GM12878 (cell line): Measurements from ENCODE around the gene ABHD17A. TPM values are rescaled to one million over a fixed set of nuclear protein-coding genes. Genes with fewer than 3 reads are reported as not detected.

Experiments used
- ATAC-seq: fragments of 200-7000 bp; cut with Tn5 transposase; 3 replicates; pipeline ENCODE4 v1.9.1; 2020; ENCODE audit warnings: mild to moderate bottlenecking, moderate library complexity
- BruUV-seq: library from RNA; stranded (reverse); fragments of 400-500 nt; replicated peaks from 2 replicates; lab custom pipeline; 2021; lab: Mats Ljungman, UMichigan
- CTCF ChIA-PET: fragments of 300-600 bp; sonication (Branson Sonifier 250); formaldehyde crosslinking; extraction: SDS; loops from one replicate; lab custom pipeline; 2021; ENCODE audit warnings: inconsistent platforms; lab: Yijun Ruan, JAX
- POLR2A ChIA-PET: fragments of 350-600 bp; formaldehyde crosslinking; extraction: SDS; loops from one replicate; lab custom pipeline; 2021; ENCODE audit warnings: inconsistent platforms; lab: Charles Lee
- RAD21 ChIA-PET: fragments of 300-600 bp; sonication (Branson Sonifier 250); formaldehyde crosslinking; loops from one replicate; lab custom pipeline; 2023; ENCODE audit warnings: antibody characterized with exemption; ENCODE audit not compliant: unreplicated experiment; lab: Charles Lee
- SMC1A ChIA-PET: fragments of 300-600 bp; sonication (Branson Sonifier 250); formaldehyde crosslinking; loops from one replicate; lab custom pipeline; 2023; ENCODE audit not compliant: unreplicated experiment, uncharacterized antibody; lab: Charles Lee
- DNase-seq: peaks from one replicate; pipeline ENCODE4 v3.0.0-alpha.2; 2011; ENCODE audit warnings: low read depth, low spot score
- FAIRE-seq: peaks from 3 replicates; lab custom pipeline; 2011; peaks lifted over from hg19 to GRCh38; lab: Jason Lieb, UNC
- H2AFZ ChIP-seq: 2 replicates; pipeline ENCODE4 v1.6.0; 2011; ENCODE audit warnings: low read depth, low read length, control low read depth; ENCODE audit not compliant: control insufficient read depth
- H3K27ac ChIP-seq: 2 replicates; pipeline ENCODE4 v1.5.1; 2011; ENCODE audit warnings: control low read depth; ENCODE audit not compliant: control insufficient read depth, insufficient read depth
- H3K27me3 ChIP-seq, 2 experiments: replicated peaks in 1 of 2; 2 replicates each; pipeline versions ENCODE4 v1.6.0 to v1.6.1; 2011; ENCODE audit warnings: low read length in 1 of 2; ENCODE audit not compliant: control insufficient read depth in 2 of 2, insufficient read depth in 2 of 2
- H3K36me3 ChIP-seq, 2 experiments: 2 replicates each; pipeline ENCODE4 v1.5.1; 2011; ENCODE audit warnings: low read length in 1 of 2; ENCODE audit not compliant: control insufficient read depth in 2 of 2, insufficient read depth in 2 of 2
- H3K4me1 ChIP-seq: 2 replicates; pipeline ENCODE4 v1.6.1; 2011; ENCODE audit warnings: mild to moderate bottlenecking, low read length, moderate library complexity, mixed read lengths; ENCODE audit not compliant: control insufficient read depth, insufficient read depth
- H3K4me2 ChIP-seq: 2 replicates; pipeline ENCODE4 v1.6.0; 2011; ENCODE audit warnings: control low read depth; ENCODE audit not compliant: control insufficient read depth, insufficient read depth
- H3K4me3 ChIP-seq: fragments of 200-600 bp; sonication (generic); 2 replicates; pipeline ENCODE4 v1.5.1; 2016
- H3K79me2 ChIP-seq: 2 replicates; pipeline ENCODE4 v1.6.0; 2011; ENCODE audit warnings: low read length; ENCODE audit not compliant: control insufficient read depth, insufficient read depth
- H3K9ac ChIP-seq: 2 replicates; pipeline ENCODE4 v1.8.0; 2011; ENCODE audit warnings: low read length, control low read depth, mixed read lengths; ENCODE audit not compliant: control insufficient read depth, insufficient read depth
- H3K9me3 ChIP-seq: replicated peaks from 3 replicates; pipeline ENCODE4 v1.5.1; 2011; ENCODE audit warnings: mild to moderate bottlenecking, low read length; ENCODE audit not compliant: control insufficient read depth, insufficient read depth
- H4K20me1 ChIP-seq: 2 replicates; pipeline ENCODE4 v1.6.0; 2011; ENCODE audit not compliant: control insufficient read depth, insufficient read depth
- ATF3 ChIP-seq: IDR thresholded peaks from 2 replicates; pipeline ENCODE4 v1.6.1; 2011; ENCODE audit warnings: low read depth, mild to moderate bottlenecking, low read length, moderate library complexity, borderline replicate concordance; ENCODE audit errors: extremely low read depth
- BCL11A ChIP-seq: IDR thresholded peaks from 2 replicates; pipeline ENCODE4 v1.6.1; 2011; ENCODE audit warnings: low read depth, low read length
- BCLAF1 ChIP-seq: fragments of 450-650 bp; IDR thresholded peaks from 2 replicates; pipeline ENCODE4 v1.6.1; 2017; ENCODE audit warnings: antibody characterized with exemption, mild to moderate bottlenecking, moderate library complexity
- MTA2 ChIP-seq: fragments of 450-650 bp; IDR thresholded peaks from 2 replicates; pipeline ENCODE4 v1.6.1; 2016; ENCODE audit warnings: low read depth, mild to moderate bottlenecking, moderate library complexity
- NR2C2 ChIP-seq: IDR thresholded peaks from 2 replicates; pipeline ENCODE4 v1.6.1; 2011; ENCODE audit warnings: borderline replicate concordance, low read depth; ENCODE audit not compliant: control insufficient read depth, insufficient read length
- POU2F2 ChIP-seq: IDR thresholded peaks from 3 replicates; pipeline ENCODE4 v1.6.1; 2011; ENCODE audit warnings: low read depth, mild to moderate bottlenecking, low read length, borderline replicate concordance
- RELA ChIP-seq: fragments of 450-650 bp; IDR thresholded peaks from 2 replicates; pipeline ENCODE4 v1.8.0; 2014; ENCODE audit warnings: borderline replicate concordance; ENCODE audit not compliant: partially characterized antibody
- TBL1XR1 ChIP-seq: IDR thresholded peaks from 2 replicates; pipeline ENCODE4 v1.6.1; 2012; ENCODE audit warnings: low read depth, low read length, improper control_type of control experiment
- TCF3 ChIP-seq: IDR thresholded peaks from 2 replicates; pipeline ENCODE4 v1.6.1; 2012; ENCODE audit warnings: low read depth, mild to moderate bottlenecking, low read length, borderline replicate concordance; ENCODE audit not compliant: insufficient read depth
- WGBS: methylation state at CpG from one replicate; pipeline ENCODE4 v1.1.6; 2016; ENCODE audit warnings: low lambda C conversion rate; ENCODE audit not compliant: insufficient replicate concordance, insufficient coverage; ENCODE audit errors: missing lambda C conversion rate; 5-methylcytosine and 5-hydroxymethylcytosine counted together
- in situ Hi-C: fragments of 300-500 bp; cut with MboI; formaldehyde crosslinking; loops from 9 replicates; pipeline ENCODE4 v1.14.3; 2018; ENCODE audit warnings: mixed read lengths
- intact Hi-C: fragments of 100-400 bp; cut with micrococcal nuclease; formaldehyde crosslinking; loops from one replicate; pipeline ENCODE4 v1.14.2; 2022; ENCODE audit not compliant: unreplicated experiment
- polyA plus RNA-seq, 11 experiments: library from polyadenylated mRNA; depleted of rRNA in 4 of 11; unstranded in 6 of 11; stranded (reverse) in 5 of 11; fragments of >200 nt; fragmentation: Nextera tagmentation in 4 of 11; fragmentation: Illumina TruSeq in 1 of 11; extraction: Ambion mirVana in 4 of 11; extraction: Trizol in 1 of 11; gene quantifications; 1 replicate in 1 of 11; 2 replicates in 10 of 11; pipeline versions ENCODE4 v1.2.1 to v1.2.3, GENCODE V29; 2011 to 2016; ENCODE audit warnings: inconsistent platforms in 2 of 11, missing spikeins in 2 of 11, low read depth in 1 of 11
- total RNA-seq, 4 experiments: library from RNA; depleted of rRNA in 3 of 4; stranded (reverse); fragments of >200 nt in 3 of 4; fragmentation: Illumina TruSeq in 1 of 4; extraction: Trizol in 1 of 4; gene quantifications; 2 replicates each; pipeline versions ENCODE4 v1.2.1 to v1.2.3, GENCODE V29; 2013 to 2021

Gene ABHD17A
- total and polyA plus RNA-seq, 10 of the 15 experiments (the other 5 are each of a cell fraction or from before 2014, with no cell fraction given): 0.13 to 126 (median 28.8) TPM; not detected in 1

- BruUV-seq: no TSS peak
- H3K9ac ChIP-seq: peak overlapping the region; percentile 94
- in situ Hi-C loops (loop anchor here (25.0 kb wide), 1 partner anchor 1489 kb away; the partner anchor contains the start of gene NFIC), intact Hi-C loops (no loop called here)
- H4K20me1 ChIP-seq: no peaks in the 10 kb centered on the region
- H3K79me2 ChIP-seq: peaks cover 39% of the 10 kb centered on the region
- H3K4me3 ChIP-seq: peak overlapping the region; percentile 89
- RAD21 ChIA-PET: interaction anchor here (0.6 to 1.6 kb wide), 3 partner anchors 17 to 196 kb away, joined by 3 to 6 read pairs (median 4); no protein-coding TSS in a partner anchor
- POLR2A ChIA-PET: no interaction called here
- H3K36me3 ChIP-seq: peaks cover 3 to 9% of the 10 kb centered on the region in 2 experiments; a peak in 3 of 4 replicates
- CTCF ChIA-PET: interaction anchor here (1.3 to 3.2 kb wide), 2 partner anchors 9 to 24 kb away, joined by 4 to 19 read pairs; no protein-coding TSS in a partner anchor
- SMC1A ChIA-PET: no interaction called here
- DNase-seq: no peak
- no peak for FAIRE-seq
- H3K27me3 ChIP-seq: no peaks in the 10 kb centered on the region
- H2AFZ ChIP-seq: no peak overlapping the region
- no peak overlapping the region for H3K27ac ChIP-seq
- peaks cover 3% of the 10 kb centered on the region; the same call in 1 of the 2 replicates for H3K4me1 ChIP-seq
- no peaks in the 10 kb centered on the region for H3K9me3 ChIP-seq
- 97% methylated on average over 29 of the region's 29 CpGs for WGBS
- ATAC-seq: no peak
- no peak for TF ChIP-seq TCF3
- no peak for TF ChIP-seq BCL11A
- no peak for TF ChIP-seq BCLAF1
- no peak for TF ChIP-seq TBL1XR1
- no peak for TF ChIP-seq POU2F2
- no peak for TF ChIP-seq ATF3
- TF ChIP-seq RELA: no peak
- TF ChIP-seq MTA2: no peak
- TF ChIP-seq NR2C2: no peak
- peak overlapping the region; percentile 76 for H3K4me2 ChIP-seq
Measured at GRCh38 chr19:1873524-1874473, 11.5 kb downstream of the ABHD17A start.
